ENCODE measurements around the gene CFAP61.
"Not testable (repeated sequence)": the region's sequence is repeated elsewhere in the genome, so short reads cannot be mapped to it uniquely, and the experiment has no call there.

The CFAP61 gene

GRCh38 chr20:20213526-20214121 lies 161.3 kb downstream of the CFAP61 start:
- no peak for DNase-seq (ENCODE audit: extremely low read depth, low read depth)
- no peak for TF ChIP-seq CTCF (IDR thresholded peaks at IDR 0.05; ENCODE audit: low read depth, low read length)

GRCh38 chr20:20214757-20215275 lies 162.5 kb downstream of the CFAP61 start:
- no peak for DNase-seq (ENCODE audit: extremely low read depth, low read depth)

GRCh38 chr20:20215976-20216727 lies 163.8 kb downstream of the CFAP61 start:
- no peak for DNase-seq (ENCODE audit: extremely low read depth, low read depth)

More at GRCh38 chr20:20214757-20215275, 162.5 kb downstream of the CFAP61 start:
- TF ChIP-seq CTCF (IDR thresholded peaks at IDR 0.05; ENCODE audit: low read depth, low read length): no peak

GRCh38 chr20:20216941-20217340 lies 164.6 kb downstream of the CFAP61 start:
- no peak for TF ChIP-seq CTCF (IDR thresholded peaks at IDR 0.05; ENCODE audit: low read depth, low read length)
- DNase-seq (ENCODE audit: extremely low read depth, low read depth): no peak

More at GRCh38 chr20:20215976-20216727, 163.8 kb downstream of the CFAP61 start:
- TF ChIP-seq CTCF (IDR thresholded peaks at IDR 0.05; ENCODE audit: low read depth, low read length): no peak

GRCh38 chr20:20217621-20218020 lies 165.3 kb downstream of the CFAP61 start:
- DNase-seq (ENCODE audit: extremely low read depth, low read depth): no peak
- TF ChIP-seq CTCF (IDR thresholded peaks at IDR 0.05; ENCODE audit: low read depth, low read length): no peak

- DNase-seq (ENCODE audit: extremely low read depth, low read depth): not testable (repeated sequence)
These were observed 165.8 kb downstream of the CFAP61 start for GRCh38 chr20:20218106-20218505.

- no peak for TF ChIP-seq CTCF (IDR thresholded peaks at IDR 0.05; ENCODE audit: low read depth, low read length)
- DNase-seq (ENCODE audit: extremely low read depth, low read depth): no peak
These were observed 166.7 kb downstream of the CFAP61 start for GRCh38 chr20:20219016-20219415.
